EH (cell line): ENCODE data around the gene QSOX1.

ENCODE experiments used
- DNase-seq: peaks from one replicate; pipeline ENCODE4 v3.0.0-alpha.2; 2015; ENCODE audit warnings: low read depth

The QSOX1 gene

GRCh38 chr1:180151508-180151907 lies 3.2 kb upstream of the QSOX1 start:
- peak; percentile 94 for DNase-seq

DNA sequence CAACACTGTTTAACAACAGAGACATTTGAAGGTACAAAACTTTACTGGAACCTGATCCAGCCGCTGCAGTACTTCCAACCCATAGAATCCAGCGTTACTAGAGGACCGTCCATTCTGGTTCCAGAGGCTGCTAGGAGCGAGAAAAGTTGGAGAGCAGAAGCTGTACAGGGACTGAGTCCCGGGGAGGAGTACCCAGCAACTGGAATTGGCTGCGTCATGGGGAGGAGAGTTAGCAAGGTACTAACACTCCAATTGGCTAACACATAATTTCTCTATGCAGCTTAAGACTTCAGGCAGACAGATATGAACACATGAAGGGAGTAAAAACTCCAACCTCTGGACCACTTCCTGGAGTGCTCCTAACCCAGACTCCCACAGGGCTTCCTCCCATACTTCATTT lies 2.1 kb upstream of the QSOX1 start:
- DNase-seq, result no peak

DNA sequence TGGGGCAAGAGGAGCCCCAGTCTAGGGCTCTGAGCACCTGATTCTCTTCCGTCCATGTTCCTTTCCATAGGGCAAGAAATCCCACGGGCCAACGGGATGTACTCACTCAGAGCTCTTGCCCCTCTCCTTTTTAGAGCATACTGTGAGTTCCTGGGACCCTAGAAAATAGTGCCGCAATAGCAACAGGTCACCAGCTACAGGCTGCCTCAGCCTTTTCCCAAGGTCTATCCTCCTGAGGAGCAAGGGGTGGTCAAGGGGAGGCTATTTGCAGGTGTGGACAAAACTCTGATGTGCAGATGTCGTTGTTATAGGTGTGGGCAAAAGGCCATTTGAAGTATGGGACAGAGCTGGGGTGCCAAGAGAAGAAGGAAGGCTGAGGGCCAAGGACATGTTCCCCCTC lies 1.6 kb upstream of the QSOX1 start:
- no peak for DNase-seq

DNA sequence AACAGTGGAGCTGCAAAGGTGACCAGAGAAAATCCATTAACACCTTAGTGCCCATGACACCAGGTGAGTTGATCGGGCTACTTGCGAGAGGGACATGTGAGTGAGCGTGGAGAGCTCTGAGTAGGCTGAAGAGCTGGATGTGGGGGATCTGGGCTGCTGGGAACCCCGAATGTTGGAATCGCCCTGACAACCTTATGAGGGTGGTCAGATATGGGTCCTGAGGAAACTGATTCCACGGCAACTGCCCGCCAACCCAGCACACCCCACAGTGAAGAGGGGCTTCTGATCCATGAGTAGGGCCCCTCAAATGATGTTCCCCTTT lies 705 bp upstream of the QSOX1 start:
- no peak for DNase-seq

DNA sequence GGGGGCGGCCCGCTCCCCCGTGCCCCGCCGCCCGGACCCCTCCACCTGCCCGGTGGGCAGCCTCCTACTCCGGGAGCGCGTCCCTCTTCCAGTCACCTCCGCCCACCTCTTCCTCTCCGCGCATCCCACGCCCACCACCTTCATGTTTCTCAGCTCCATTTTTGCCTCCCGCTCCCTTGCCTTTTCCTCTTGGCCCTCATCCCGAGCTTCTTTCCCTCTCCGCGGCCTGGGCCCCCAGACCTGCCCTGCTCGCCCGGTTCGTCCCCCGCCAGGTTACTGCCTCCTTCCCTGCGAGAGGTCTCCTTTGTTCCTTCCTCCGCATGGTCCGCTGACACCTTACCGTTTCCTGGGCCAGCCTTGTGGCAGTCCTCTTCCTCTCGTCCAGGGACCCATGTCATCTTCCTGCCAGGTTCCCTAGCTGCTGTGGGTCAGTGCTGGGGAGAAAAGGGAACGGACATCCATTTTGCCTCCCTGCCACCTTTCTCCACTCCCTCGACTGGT lies 563 bp downstream of the QSOX1 start:
- peak; percentile 36 for DNase-seq

- no peak for DNase-seq
Measured at GRCh38 chr1:180156201-180156600, 1.5 kb downstream of the QSOX1 start.

DNA sequence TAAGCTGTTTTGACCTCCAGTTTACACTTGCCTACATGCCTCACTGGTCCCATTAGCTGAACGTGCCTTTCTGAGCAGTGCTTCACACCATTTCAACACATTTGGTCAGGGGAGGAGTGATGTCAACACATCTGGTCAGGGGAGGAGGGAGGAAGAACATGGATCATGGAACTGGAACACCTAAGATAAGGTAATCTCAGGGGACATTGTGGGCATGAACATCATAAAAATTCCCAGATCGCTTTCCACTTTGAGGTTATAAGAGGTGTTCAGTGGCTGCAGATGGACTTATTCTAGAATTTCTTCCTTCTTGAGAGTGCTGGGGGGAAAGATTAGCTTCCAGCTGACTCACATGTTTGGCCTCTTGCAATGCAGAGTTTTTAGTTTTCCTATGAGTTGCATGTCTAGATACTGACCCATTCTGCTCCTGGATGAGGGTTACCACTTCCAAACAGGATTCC lies 2.0 kb downstream of the QSOX1 start:
- DNase-seq, result peak; percentile 72

GRCh38 chr1:180157108-180157507 lies 2.4 kb downstream of the QSOX1 start:
- peak; percentile 62 for DNase-seq

DNA sequence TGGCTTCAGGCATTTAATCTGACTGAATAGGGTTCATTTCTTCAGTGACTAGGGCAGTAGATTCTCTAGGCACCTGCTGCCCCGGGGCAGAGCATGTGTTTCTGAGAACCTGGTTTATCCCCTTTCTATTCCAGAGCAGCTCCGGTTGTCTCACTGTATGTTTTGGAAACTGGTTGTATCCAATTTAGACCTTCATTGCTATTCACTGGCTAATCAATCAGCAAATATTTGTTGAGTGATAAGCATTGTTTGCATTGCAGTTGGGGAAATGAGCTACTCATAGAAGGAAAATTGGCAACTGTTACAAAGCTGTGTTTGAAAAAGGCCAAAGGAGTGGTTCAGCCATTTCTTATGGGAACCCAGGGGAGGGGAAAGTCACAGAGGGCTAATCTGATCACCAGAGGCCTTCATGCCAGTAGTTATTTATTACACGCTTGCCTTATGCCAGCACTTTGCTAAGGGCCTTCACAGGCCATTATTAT lies 2.9 kb downstream of the QSOX1 start:
- no peak for DNase-seq

DNA sequence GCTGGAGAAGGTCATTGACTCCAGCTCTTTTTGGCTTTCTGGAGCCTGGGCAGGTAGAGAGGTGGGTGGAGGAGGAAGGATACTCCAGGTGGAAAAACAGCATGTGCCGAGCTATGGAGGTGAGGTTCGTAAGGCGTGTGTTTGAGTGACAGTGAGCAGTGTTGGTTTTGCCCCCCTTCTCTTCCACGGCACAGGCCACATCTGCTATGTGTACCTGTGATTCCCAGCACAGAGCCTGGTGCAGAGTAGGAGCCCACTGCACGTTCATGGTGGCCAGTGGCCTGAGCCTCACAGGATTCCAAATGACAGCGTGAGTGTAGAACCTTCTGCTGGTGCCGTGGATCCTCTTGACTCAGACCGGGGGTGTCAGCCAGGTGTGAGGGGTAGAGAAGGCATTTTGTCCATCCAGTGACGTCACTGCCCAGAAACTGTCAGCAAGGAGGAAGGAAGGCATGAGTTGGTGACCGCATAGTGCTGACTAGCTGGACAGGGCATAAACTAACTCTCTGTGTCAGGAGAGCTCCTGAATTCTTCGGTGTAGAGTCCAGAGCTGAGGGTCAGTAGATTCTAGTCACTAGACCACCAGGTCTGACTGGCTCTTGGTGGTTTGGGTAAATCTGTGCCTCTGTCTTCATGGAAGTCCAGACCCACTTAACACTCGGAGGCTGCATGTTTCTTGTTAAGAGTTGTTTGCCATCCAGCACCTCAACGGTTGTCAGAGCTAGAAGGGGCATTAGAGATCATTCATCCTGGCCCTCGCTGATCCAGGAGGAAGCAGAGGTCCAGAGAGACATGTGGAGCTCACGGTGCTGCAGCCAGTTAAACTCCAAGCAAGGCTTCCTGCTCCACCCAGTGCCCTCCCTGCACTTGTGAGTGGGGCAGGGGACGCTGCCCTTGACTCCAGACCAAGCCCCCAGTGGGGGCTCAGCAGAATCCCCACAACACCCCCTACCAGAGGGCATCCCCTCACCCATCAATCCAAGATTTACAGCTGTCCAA lies 3.8 kb downstream of the QSOX1 start:
- DNase-seq, result no peak

DNA sequence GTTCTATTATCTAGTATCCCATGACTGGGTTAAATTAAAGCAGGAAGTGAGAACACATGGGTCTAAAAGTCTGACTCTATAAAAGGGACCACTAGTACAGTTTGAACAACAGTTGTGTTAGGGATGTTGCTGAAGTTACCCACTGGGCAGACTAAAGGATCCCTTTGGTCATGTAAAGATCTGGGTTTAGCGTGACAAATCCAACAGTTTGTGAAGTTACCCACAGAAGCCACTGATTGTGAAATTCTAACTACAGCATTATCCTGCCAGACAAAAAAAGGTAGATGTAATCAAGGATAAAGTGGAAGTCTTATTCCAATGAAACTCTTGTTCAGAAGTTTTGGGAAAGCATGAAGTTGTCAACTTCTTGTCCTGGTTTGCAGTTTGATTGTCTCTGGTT lies 5.7 kb downstream of the QSOX1 start:
- no peak for DNase-seq

DNA sequence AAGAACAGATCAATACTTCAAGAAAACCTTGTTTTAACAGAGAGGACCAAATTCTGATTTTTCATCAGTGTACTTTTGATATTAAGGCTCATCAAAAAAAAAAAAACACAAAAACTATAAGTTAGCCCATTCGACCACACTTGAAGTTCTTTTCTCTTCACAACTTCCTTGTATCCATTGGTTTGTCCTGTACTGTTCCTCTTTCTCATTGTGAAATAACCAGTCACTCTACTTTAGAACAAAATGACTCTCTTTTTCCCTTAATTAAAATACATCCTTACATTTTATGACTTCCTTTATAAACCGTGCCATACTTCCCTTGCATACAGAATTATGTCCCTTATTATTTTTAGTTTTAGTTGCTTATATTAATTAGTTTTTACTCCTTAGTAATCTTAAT lies 8.4 kb downstream of the QSOX1 start:
- no peak for DNase-seq

- no peak for DNase-seq
Measured at GRCh38 chr1:180165096-180165495, 10.4 kb downstream of the QSOX1 start.

DNA sequence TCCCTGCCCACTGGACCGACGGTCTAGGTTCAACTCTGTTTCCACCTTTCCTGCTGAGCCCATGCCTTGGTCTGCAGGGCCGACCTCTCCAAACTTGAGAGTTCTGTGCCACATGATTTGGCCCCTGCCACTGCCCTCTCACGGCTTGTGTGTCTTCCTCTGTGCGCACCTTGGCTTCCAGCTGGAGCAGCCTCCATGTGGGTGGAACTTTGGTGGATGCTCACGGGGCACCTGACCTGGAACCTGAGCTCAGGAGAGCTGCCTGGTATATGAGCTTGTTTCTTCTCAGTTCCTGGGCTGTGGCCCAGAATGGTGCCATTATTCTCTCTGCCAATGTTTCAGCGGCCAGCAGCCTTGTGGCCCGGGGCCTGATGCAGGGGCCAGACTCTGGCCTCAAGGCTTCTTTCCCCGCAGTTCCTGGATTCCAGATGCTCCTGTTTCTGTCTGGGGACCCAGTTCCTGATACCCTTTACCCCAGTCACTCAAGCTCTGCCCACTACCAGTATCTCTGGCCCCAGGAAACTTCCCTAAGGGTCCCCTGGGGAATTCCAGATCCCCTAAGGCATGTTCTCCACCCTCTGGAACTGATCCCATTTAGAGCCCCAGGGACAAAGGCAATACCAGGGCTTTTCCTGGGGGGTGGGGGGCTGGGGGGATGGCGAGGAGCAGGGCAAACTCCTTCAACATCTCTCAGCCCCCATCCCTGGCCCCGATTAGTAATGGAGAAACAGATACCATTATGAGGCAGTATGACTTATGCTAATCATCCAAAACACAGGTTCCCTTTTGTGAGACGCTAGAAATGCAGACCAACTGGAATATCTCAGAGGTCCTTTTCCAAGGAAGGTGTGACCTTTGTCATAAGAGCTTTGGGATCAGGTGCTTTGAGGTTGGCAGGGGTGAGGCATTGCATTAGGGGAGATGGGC lies 11.1 kb downstream of the QSOX1 start:
- no peak for DNase-seq

DNA sequence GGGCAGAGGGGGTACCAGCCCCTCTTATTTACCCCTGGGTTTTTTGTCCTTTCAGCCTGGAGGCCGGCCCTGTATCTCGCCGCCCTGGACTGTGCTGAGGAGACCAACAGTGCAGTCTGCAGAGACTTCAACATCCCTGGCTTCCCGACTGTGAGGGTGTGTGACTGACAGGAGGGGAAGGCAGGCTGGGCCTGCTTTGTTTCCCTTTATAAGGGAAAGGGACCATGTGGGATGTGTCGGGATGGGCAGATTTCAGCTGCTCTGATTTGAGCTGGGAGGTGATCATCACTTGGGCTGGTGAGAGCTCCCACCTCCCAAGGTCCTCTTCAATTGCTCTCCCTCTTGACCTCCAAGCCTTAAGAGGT lies 11.7 kb downstream of the QSOX1 start:
- DNase-seq, result no peak

DNA sequence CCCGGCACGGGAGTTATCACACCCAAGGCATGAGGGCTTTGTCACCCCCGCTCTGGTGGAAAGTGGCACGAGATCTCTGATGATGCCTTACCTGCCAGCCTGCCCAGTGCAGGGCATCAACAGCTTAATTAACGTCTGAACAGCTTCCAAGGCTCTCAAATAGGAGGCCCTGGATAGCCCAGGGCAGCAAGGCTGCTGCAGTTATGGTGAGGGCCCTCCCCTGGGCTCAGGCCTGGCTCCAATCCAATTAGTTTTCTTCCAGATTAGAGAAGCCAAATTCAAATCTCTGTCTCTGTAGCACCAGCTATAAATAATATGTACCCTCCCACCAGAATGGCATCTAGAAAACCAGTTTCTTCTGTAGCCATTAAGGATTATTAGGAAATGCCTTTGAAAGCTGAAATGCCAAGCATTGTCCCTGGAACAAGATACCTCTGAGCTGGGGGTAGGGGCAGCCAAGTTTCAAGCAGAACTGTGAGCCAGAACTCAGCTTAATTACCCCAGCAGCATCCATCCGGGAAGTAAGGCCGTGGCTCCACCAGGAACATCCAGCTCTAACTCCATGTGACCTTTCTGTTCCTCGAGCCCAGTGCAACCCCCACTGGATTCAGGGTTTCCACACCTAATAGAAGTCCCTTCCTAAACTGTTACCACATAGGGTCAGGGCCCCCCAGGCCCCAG lies 12.5 kb downstream of the QSOX1 start:
- DNase-seq, result peak; percentile 55

GRCh38 chr1:180167721-180168467 lies 13.2 kb downstream of the QSOX1 start:
- DNase-seq, result no peak

- DNase-seq, result peak; percentile 53
Measured at GRCh38 chr1:180168786-180169639, 14.3 kb downstream of the QSOX1 start.

- DNase-seq, result no peak
Measured at GRCh38 chr1:180169640-180170195, 15.0 kb downstream of the QSOX1 start.
